OCI-LY1 (cell line): ENCODE results near the gene BFSP1.

Experiments used
- H2AFZ ChIP-seq: fragments of 200-600 bp; sonication (generic), shearing (Covaris generic); 2 replicates; pipeline ENCODE4 v1.6.0; 2014; ENCODE audit warnings: antibody characterized with exemption, mild to moderate bottlenecking, low read length
- H3F3A ChIP-seq: fragments of 200-600 bp; sonication (generic), shearing (Covaris generic); 2 replicates; pipeline ENCODE4 v1.6.0; 2014; ENCODE audit warnings: mild to moderate bottlenecking, antibody characterized with exemption, low read length, moderate library complexity; ENCODE audit not compliant: insufficient read depth
- H3K27ac ChIP-seq: fragments of 200-600 bp; sonication (generic); 2 replicates; pipeline ENCODE4 v1.5.1; 2014; ENCODE audit warnings: low read length, mixed run types, mild to moderate bottlenecking, low read depth; ENCODE audit not compliant: poor library complexity, severe bottlenecking
- H3K27me3 ChIP-seq: fragments of 200-600 bp; sonication (generic); 2 replicates; pipeline ENCODE4 v1.6.0; 2014; ENCODE audit warnings: antibody characterized with exemption, mild to moderate bottlenecking, low read length, moderate library complexity; ENCODE audit not compliant: insufficient read depth
- H3K36me3 ChIP-seq: fragments of 200-600 bp; sonication (generic); 2 replicates; pipeline ENCODE4 v1.6.1; 2014; ENCODE audit warnings: mild to moderate bottlenecking, antibody characterized with exemption, low read length, moderate library complexity, mixed read lengths; ENCODE audit not compliant: insufficient read depth
- H3K4me1 ChIP-seq: fragments of 200-600 bp; sonication (generic); 2 replicates; pipeline ENCODE4 v1.5.1; 2014; ENCODE audit warnings: mild to moderate bottlenecking, low read length, moderate library complexity; ENCODE audit not compliant: insufficient read depth, severe bottlenecking
- H3K4me2 ChIP-seq: fragments of 200-600 bp; sonication (generic), shearing (Covaris generic); 2 replicates; pipeline ENCODE4 v1.6.1; 2014; ENCODE audit warnings: low read length
- H3K4me3 ChIP-seq: fragments of 200-600 bp; sonication (generic); 2 replicates; pipeline ENCODE4 v1.5.1; 2014; ENCODE audit warnings: low read length, low read depth, mild to moderate bottlenecking, mixed read lengths; ENCODE audit not compliant: poor library complexity, severe bottlenecking
- H3K79me2 ChIP-seq: fragments of 200-600 bp; shearing (Covaris generic); 2 replicates; pipeline ENCODE4 v1.6.1; 2016; ENCODE audit warnings: mixed run types, low read length, mixed read lengths; ENCODE audit not compliant: insufficient read depth
- H3K9ac ChIP-seq: fragments of 200-600 bp; sonication (generic), shearing (Covaris generic); 2 replicates; pipeline ENCODE4 v1.6.1; 2014; ENCODE audit warnings: mild to moderate bottlenecking, low read length, mixed read lengths
- H3K9me2 ChIP-seq: fragments of 200-600 bp; sonication (generic), shearing (Covaris generic); 2 replicates; pipeline ENCODE4 v1.6.1; 2014; ENCODE audit warnings: low read depth, mild to moderate bottlenecking, low read length, mixed read lengths
- H3K9me3 ChIP-seq: fragments of 200-600 bp; shearing (Covaris generic); 2 replicates; pipeline ENCODE4 v1.6.1; 2014; ENCODE audit warnings: low read length, mixed read lengths
- H4K20me1 ChIP-seq: fragments of 200-600 bp; sonication (generic), shearing (Covaris generic); 2 replicates; pipeline ENCODE4 v1.6.0; 2016; ENCODE audit warnings: mild to moderate bottlenecking, low read length; ENCODE audit not compliant: insufficient read depth
- EZH2 ChIP-seq: fragments of 200-600 bp; sonication (generic), shearing (Covaris generic); IDR thresholded peaks from 2 replicates; pipeline ENCODE4 v1.8.0; 2017; ENCODE audit warnings: borderline replicate concordance, mixed run types, mild to moderate bottlenecking, antibody characterized with exemption, low read length, moderate library complexity, mixed read lengths
- TF ChIP-seq, protein P1 (sequence below): fragments of 200-600 bp; sonication (generic), shearing (Covaris generic); IDR thresholded peaks from 2 replicates; pipeline ENCODE4 v1.5.1; 2017; ENCODE audit warnings: mild to moderate bottlenecking, antibody characterized with exemption, low read length, moderate library complexity, mixed read lengths

Gene BFSP1

DNA sequence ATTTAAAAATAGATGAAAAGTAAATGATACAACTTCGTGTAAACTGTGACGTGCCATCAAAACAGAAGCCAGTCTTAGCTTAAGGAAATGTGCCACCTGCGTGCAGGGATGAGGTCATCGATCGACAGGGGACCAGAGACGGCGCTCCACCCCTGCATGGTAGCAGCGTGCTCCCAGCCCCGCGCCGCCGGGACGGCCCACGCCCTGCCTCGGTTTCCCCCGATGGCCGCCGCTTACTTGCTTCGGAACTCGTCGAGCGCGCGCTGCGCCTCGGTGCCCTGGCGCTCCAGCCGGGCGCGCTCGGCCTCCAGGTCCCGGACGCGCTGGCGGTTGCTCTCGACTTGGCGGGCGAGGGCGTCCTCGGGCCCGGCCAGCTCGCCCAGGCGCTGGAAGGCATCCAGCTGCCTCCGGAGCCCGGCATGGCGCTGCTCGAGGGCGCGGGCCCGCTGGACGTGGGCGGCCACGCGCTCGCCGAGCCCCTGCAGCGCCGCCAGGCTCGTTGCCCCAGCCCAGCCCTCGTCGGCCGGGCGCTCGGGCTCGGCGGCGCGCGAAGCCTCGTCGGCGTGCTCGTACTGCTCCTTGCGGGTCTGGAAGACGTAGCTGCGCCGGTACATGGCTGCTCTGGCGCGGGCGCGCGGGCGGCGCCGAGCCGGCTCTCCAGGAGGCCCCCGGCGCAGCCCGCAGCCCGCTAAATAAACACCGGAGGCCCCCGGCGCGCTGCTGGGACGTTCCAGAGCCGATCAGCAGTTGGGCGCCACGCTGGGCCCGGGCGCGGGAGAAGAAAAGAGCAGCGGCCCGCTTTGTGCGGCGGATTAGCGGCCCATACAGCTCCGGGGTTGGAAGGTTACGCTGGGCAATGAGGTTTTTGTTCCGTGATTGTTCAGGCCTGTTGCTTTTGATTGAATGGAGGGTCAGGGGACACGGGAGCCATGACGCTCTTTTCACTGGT lies at the start of gene BFSP1:
BFSP1 (minus strand) TSS at position 664 of the 949 bp plus-strand sequence; CDS start at position 614, 50 bp downstream.
- Histone ChIP-seq H3K36me3 (no peaks in the 10 kb centered on the region), H3K9ac (peak within 1 kb of the TSS; percentile 19; the same call in 1 of the 2 replicates), H3K27ac (no peak within 1 kb of the TSS), H3K4me3 (peak within 1 kb of the TSS; percentile 52), H3K4me2 (peak within 1 kb of the TSS; percentile 64), H3K9me2 (no peaks in the 10 kb centered on the region), H3K4me1 (peaks cover 19% of the 10 kb centered on the region), H3K27me3 (peaks cover 6% of the 10 kb centered on the region; the same call in 1 of the 2 replicates), H3F3A (no peaks in the 10 kb centered on the region), H4K20me1 (no peaks in the 10 kb centered on the region), H3K79me2 (no peaks in the 10 kb centered on the region), H2AFZ (no peak within 1 kb of the TSS), H3K9me3 (no peaks in the 10 kb centered on the region)
- TF ChIP-seq EZH2 = no peak
- TF ChIP-seq, protein P1, sequence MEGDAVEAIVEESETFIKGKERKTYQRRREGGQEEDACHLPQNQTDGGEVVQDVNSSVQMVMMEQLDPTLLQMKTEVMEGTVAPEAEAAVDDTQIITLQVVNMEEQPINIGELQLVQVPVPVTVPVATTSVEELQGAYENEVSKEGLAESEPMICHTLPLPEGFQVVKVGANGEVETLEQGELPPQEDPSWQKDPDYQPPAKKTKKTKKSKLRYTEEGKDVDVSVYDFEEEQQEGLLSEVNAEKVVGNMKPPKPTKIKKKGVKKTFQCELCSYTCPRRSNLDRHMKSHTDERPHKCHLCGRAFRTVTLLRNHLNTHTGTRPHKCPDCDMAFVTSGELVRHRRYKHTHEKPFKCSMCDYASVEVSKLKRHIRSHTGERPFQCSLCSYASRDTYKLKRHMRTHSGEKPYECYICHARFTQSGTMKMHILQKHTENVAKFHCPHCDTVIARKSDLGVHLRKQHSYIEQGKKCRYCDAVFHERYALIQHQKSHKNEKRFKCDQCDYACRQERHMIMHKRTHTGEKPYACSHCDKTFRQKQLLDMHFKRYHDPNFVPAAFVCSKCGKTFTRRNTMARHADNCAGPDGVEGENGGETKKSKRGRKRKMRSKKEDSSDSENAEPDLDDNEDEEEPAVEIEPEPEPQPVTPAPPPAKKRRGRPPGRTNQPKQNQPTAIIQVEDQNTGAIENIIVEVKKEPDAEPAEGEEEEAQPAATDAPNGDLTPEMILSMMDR = no peak

DNA sequence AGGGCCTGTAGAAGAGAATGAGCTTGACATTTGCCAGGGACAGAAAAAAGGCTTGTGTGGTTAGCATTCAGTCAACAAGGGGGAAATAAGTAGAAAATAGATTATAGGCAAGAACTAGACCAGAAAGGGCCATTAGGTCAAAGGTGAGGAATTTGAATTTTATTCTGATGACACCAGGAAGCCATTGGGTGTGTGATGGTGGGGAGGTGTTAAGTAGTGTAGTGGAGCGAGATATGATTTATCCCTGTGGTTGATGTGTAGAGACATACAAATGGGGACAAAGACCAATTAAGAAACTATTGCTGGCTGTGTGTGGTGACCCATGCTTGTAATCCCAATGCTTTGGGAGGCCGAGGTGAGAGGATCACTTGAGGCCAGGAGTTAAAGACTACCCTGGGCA lies 49.7 kb upstream of the BFSP1 start:
- Histone ChIP-seq H3K9ac (no peak overlapping the region), H3K4me1 (no peaks in the 10 kb centered on the region), H3K9me2 (no peaks in the 10 kb centered on the region), H3K27ac (no peak overlapping the region), H2AFZ (no peak overlapping the region), H3F3A (no peaks in the 10 kb centered on the region), H4K20me1 (no peaks in the 10 kb centered on the region), H3K4me2 (no peak overlapping the region), H3K4me3 (no peak overlapping the region), H3K27me3 (no peaks in the 10 kb centered on the region), H3K36me3 (no peaks in the 10 kb centered on the region), H3K79me2 (no peaks in the 10 kb centered on the region), H3K9me3 (no peaks in the 10 kb centered on the region)
- TF ChIP-seq EZH2 = no peak
- TF ChIP-seq, protein P1 = no peak

GRCh38 chr20:17579369-17580039 lies 48.3 kb upstream of the BFSP1 start:
- Histone ChIP-seq H3K9ac (no peak overlapping the region), H3K9me2 (no peaks in the 10 kb centered on the region), H3F3A (no peaks in the 10 kb centered on the region), H3K9me3 (no peaks in the 10 kb centered on the region), H3K36me3 (no peaks in the 10 kb centered on the region), H3K79me2 (no peaks in the 10 kb centered on the region), H3K4me3 (no peak overlapping the region), H3K27ac (no peak overlapping the region), H3K4me2 (no peak overlapping the region), H2AFZ (no peak overlapping the region), H3K4me1 (no peaks in the 10 kb centered on the region), H3K27me3 (no peaks in the 10 kb centered on the region), H4K20me1 (no peaks in the 10 kb centered on the region)
- TF ChIP-seq EZH2 = no peak
- TF ChIP-seq, protein P1 = no peak
